Measurements from ENCODE around the gene CTLA4. TPM values are rescaled to one million over a fixed set of nuclear protein-coding genes. Genes with fewer than 3 reads are reported as not detected.

CTLA4 gene
- polyA plus RNA-seq, 1 donor (not counting 4 experiments of a cell fraction or from before 2014, with no cell fraction given), result not detected

GRCh38 chr2:203875471-203875870 is 7.9 kb downstream of the CTLA4 start:
- dilution Hi-C loops (cut with MboI; ENCODE audit: extremely low pct_ligation_motif_present, low sequenced_read_pairs), result no loop called here
- Histone ChIP-seq H3K9me1 (ENCODE audit: control insufficient read depth, extremely low read depth, insufficient read depth, low read length) (no peaks in the 10 kb centered on the region), H3K27ac (ENCODE audit: control insufficient read depth, insufficient read depth, low read length) (no peak overlapping the region), H3K9me3 (ENCODE audit: control insufficient read depth, low read depth, low read length) (no peaks in the 10 kb centered on the region), H3K4me3 (ENCODE audit: control insufficient read depth in 2 of 3, extremely low read depth in 1 of 3, insufficient read depth in 2 of 3, low read depth in 1 of 3, low read length in 3 of 3) (no peak overlapping the region), H4K20me1 (ENCODE audit: control insufficient read depth, extremely low read depth, insufficient read depth, low read length) (no peaks in the 10 kb centered on the region), H3K79me2 (ENCODE audit: control insufficient read depth, insufficient read depth, low read length) (no peaks in the 10 kb centered on the region), H3K4me1 (ENCODE audit: control insufficient read depth, extremely low read depth, insufficient read depth, low read length) (no peaks in the 10 kb centered on the region), H3K27me3 (ENCODE audit: control insufficient read depth, extremely low read depth, insufficient read depth, low read length) (no peaks in the 10 kb centered on the region), H3K9ac (ENCODE audit: control insufficient read depth, extremely low read depth, insufficient read depth, low read length) (no peak overlapping the region), H3K36me3 (ENCODE audit: control insufficient read depth in 2 of 2, extremely low read depth in 1 of 2, insufficient read depth in 2 of 2, low read length in 2 of 2) (no peaks in the 10 kb centered on the region), H3K4me2 (ENCODE audit: control insufficient read depth, extremely low read depth, insufficient read depth, low read depth, low read length) (no peak overlapping the region), H2AFZ (ENCODE audit: control insufficient read depth, low read length) (no peak overlapping the region)
- no peak for FAIRE-seq
- TF ChIP-seq EZH2 (IDR thresholded peaks at IDR 0.05; ENCODE audit: low read length), result no peak
- TF ChIP-seq, protein P1, sequence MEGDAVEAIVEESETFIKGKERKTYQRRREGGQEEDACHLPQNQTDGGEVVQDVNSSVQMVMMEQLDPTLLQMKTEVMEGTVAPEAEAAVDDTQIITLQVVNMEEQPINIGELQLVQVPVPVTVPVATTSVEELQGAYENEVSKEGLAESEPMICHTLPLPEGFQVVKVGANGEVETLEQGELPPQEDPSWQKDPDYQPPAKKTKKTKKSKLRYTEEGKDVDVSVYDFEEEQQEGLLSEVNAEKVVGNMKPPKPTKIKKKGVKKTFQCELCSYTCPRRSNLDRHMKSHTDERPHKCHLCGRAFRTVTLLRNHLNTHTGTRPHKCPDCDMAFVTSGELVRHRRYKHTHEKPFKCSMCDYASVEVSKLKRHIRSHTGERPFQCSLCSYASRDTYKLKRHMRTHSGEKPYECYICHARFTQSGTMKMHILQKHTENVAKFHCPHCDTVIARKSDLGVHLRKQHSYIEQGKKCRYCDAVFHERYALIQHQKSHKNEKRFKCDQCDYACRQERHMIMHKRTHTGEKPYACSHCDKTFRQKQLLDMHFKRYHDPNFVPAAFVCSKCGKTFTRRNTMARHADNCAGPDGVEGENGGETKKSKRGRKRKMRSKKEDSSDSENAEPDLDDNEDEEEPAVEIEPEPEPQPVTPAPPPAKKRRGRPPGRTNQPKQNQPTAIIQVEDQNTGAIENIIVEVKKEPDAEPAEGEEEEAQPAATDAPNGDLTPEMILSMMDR (optimal IDR thresholded peaks at IDR 0.05 in 1 of 3, IDR thresholded peaks at IDR 0.05 in 1 of 3, conservative IDR thresholded peaks at IDR 0.05 in 1 of 3; ENCODE audit: extremely low read depth in 1 of 3, insufficient read depth in 2 of 3, low read length in 3 of 3), result no peak
- no peak for DNase-seq (ENCODE audit: low read depth, low spot score)

- FAIRE-seq, result no peak
Observed at GRCh38 chr2:203876328-203876727, 8.8 kb downstream of the CTLA4 start.

More at GRCh38 chr2:203876328-203876727, 8.8 kb downstream of the CTLA4 start:
- no peak overlapping the region for H3K27ac ChIP-seq (ENCODE audit: control insufficient read depth, insufficient read depth, low read length)
- DNase-seq (ENCODE audit: low read depth, low spot score), result no peak
- no peak overlapping the region for H3K9ac ChIP-seq (ENCODE audit: control insufficient read depth, extremely low read depth, insufficient read depth, low read length)
- H3K4me2 ChIP-seq (ENCODE audit: control insufficient read depth, extremely low read depth, insufficient read depth, low read depth, low read length), result no peak overlapping the region
- TF ChIP-seq, protein P1 (optimal IDR thresholded peaks at IDR 0.05 in 1 of 3, IDR thresholded peaks at IDR 0.05 in 1 of 3, conservative IDR thresholded peaks at IDR 0.05 in 1 of 3; ENCODE audit: extremely low read depth in 1 of 3, insufficient read depth in 2 of 3, low read length in 3 of 3), result no peak
- TF ChIP-seq EZH2 (IDR thresholded peaks at IDR 0.05; ENCODE audit: low read length), result no peak
- H3K36me3 ChIP-seq (ENCODE audit: control insufficient read depth in 2 of 2, extremely low read depth in 1 of 2, insufficient read depth in 2 of 2, low read length in 2 of 2), result no peaks in the 10 kb centered on the region
- H3K9me1 ChIP-seq (ENCODE audit: control insufficient read depth, extremely low read depth, insufficient read depth, low read length), result no peaks in the 10 kb centered on the region
- no peak overlapping the region for H3K4me3 ChIP-seq (ENCODE audit: control insufficient read depth in 2 of 3, extremely low read depth in 1 of 3, insufficient read depth in 2 of 3, low read depth in 1 of 3, low read length in 3 of 3)
- H3K27me3 ChIP-seq (ENCODE audit: control insufficient read depth, extremely low read depth, insufficient read depth, low read length), result no peaks in the 10 kb centered on the region
- no peaks in the 10 kb centered on the region for H3K9me3 ChIP-seq (ENCODE audit: control insufficient read depth, low read depth, low read length)
- no peaks in the 10 kb centered on the region for H3K79me2 ChIP-seq (ENCODE audit: control insufficient read depth, insufficient read depth, low read length)
- no peak overlapping the region for H2AFZ ChIP-seq (ENCODE audit: control insufficient read depth, low read length)
- no peaks in the 10 kb centered on the region for H4K20me1 ChIP-seq (ENCODE audit: control insufficient read depth, extremely low read depth, insufficient read depth, low read length)
- H3K4me1 ChIP-seq (ENCODE audit: control insufficient read depth, extremely low read depth, insufficient read depth, low read length), result no peaks in the 10 kb centered on the region
- dilution Hi-C loops (cut with MboI; ENCODE audit: extremely low pct_ligation_motif_present, low sequenced_read_pairs), result no loop called here

Data from keratinocyte (primary cell).